ENCODE results near the gene CRMP1. TPM values are rescaled to one million over a fixed set of nuclear protein-coding genes. Genes with fewer than 3 reads are reported as not detected.

CRMP1 gene
- total RNA-seq = under 0.01 and 0.11 TPM in 2 replicates

DNA sequence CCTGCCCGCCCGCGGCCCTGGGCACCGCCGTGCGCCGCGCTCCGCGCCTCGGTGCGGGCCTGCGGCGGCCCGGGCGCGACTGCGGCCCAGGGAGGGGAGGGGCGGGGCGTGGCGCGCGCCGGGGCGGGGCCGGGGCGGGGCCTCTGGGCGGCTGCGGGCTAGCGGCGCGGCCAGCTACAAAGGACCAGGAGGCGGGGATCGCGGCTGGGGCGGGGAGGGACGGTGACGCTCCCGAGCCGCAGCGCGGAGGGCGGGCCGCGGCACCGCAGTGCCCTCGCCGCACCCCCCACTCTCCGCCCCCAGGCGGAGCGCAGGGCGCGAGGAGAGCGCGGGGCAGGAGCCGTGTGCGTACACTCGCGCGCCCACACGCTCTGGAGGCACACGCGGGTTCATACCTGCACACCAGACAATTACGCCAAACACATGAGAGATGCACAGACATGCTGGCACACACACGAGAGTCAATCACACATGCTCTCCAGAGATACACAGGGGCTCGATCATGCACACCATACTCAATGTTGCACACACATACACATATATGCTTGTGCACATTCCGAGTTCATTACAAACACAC lies at the start of gene CRMP1:
TSS of gene CRMP1 (minus strand) at position 83 of the 577 bp plus-strand sequence. CDS start 117 bp downstream, outside the sequence.

Small RNA genes within 50 kb of the gene (small RNA-seq; reads per million reads assigned to genes)
- not detected for gene MIR378D1

Other genes starting within 250 kb of the CRMP1 start
- gene EVC2, start 184.5 kb downstream of the CRMP1 start, total RNA-seq = 16.2 and 16.7 TPM in 2 replicates
- 35.8 and 39.1 TPM in 2 replicates for gene EVC, start 181.9 kb downstream of the CRMP1 start, total RNA-seq
- gene C4orf50, start 125.3 kb upstream of the CRMP1 start, total RNA-seq = not detected in 2 replicates

All from articular chondrocyte of knee joint (primary cell).